ENCODE results near the gene HYCC1.
A peak's percentile ranks its signal among the peaks of the same experiment; 100 is the strongest.

The HYCC1 gene

DNA sequence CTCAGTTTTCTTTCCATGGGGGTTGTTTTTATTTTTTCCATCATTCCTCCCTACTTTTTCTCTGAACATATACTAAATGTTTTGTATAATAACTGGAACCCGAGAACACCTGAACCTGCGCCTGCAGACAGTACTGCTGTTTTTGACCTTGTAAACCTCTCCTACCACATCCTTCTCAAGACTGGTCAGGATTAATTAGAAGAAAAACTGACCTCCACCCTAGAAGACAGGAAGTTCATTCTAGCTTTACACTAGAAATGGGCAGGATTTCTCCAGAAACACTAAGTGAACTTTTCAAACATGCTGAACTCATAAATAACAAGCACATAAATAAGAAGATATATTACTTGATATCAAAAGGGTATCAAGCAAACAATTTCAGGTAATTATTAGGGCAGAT, 751 bp upstream of the HYCC1 start:
- no peaks in the 10 kb centered on the region for H3K4me1 ChIP-seq (ENCODE audit: insufficient read depth, insufficient read length)
- H3K9me3 ChIP-seq (ENCODE audit: insufficient read depth, low read length): no peaks in the 10 kb centered on the region
- H3K9ac ChIP-seq (ENCODE audit: insufficient read length, low read depth): no peak overlapping the region
- DNase-seq (ENCODE audit: low read depth, low spot score): no peak
- H3K4me3 ChIP-seq (ENCODE audit: insufficient read length, low read depth): no peak overlapping the region
- TF ChIP-seq YY1 (IDR thresholded peaks at IDR 0.05; ENCODE audit: insufficient read depth, insufficient read length) (no peak), ZNF274 (IDR thresholded peaks at IDR 0.05; ENCODE audit: low read depth, low read length) (no peak), SUZ12 (IDR thresholded peaks at IDR 0.05; ENCODE audit: extremely low read depth, insufficient read depth, insufficient read length) (no peak)
- no peaks in the 10 kb centered on the region for H3K36me3 ChIP-seq (ENCODE audit: insufficient read depth, insufficient read length, low read length)
- no peaks in the 10 kb centered on the region for H3K27me3 ChIP-seq (ENCODE audit: insufficient read depth, insufficient read length)

DNA sequence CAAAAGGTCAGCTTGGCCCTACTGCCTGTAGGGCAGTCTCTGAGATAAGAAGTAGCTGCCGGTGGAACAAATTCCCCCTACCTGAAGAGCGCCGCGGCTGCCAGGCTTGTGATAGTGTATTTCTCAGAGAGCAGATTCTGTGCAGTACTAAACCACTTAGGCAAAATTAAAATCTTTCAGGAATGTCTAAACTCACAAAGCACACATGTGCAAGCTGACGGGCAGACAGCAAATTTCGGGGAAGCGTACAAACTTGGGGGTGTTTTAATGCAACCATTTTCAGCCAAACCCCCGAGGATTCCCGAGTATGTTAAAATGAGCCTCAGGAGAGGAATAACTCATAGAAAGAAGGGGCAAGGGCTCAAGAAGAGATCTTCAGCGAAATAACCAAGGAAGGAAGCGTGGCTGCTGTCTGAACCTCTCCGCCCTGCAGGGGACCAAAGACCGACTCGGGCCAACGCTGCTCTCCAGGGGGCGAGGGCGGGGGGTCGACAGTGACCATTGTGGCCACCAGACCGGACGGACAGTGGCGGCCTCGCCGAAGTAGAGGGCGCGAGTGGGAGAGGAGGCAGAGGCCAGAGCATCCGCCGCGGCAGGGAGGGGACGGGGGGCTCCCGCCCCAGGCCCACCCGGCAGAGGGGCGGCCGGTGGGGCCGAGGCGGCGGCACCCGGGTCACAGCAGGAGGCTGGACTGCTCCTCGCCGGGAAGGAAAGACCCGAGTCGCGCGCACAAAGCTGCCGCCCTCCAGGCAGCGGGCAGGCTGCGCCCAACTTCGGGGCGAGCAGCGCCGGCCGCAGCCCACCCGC, 819 bp downstream of the HYCC1 start:
- peak overlapping the region; percentile 87 for H3K9ac ChIP-seq (ENCODE audit: insufficient read length, low read depth)
- H3K36me3 ChIP-seq (ENCODE audit: insufficient read depth, insufficient read length, low read length): no peaks in the 10 kb centered on the region
- H3K9me3 ChIP-seq (ENCODE audit: insufficient read depth, low read length): no peaks in the 10 kb centered on the region
- peak overlapping the region; percentile 88 for H3K4me3 ChIP-seq (ENCODE audit: insufficient read length, low read depth)
- TF ChIP-seq YY1 (IDR thresholded peaks at IDR 0.05; ENCODE audit: insufficient read depth, insufficient read length) (no peak), SUZ12 (IDR thresholded peaks at IDR 0.05; ENCODE audit: extremely low read depth, insufficient read depth, insufficient read length) (no peak), ZNF274 (IDR thresholded peaks at IDR 0.05; ENCODE audit: low read depth, low read length) (no peak)
- no peaks in the 10 kb centered on the region for H3K4me1 ChIP-seq (ENCODE audit: insufficient read depth, insufficient read length)
- H3K27me3 ChIP-seq (ENCODE audit: insufficient read depth, insufficient read length): no peaks in the 10 kb centered on the region
- DNase-seq (ENCODE audit: low read depth, low spot score): no peak

DNA sequence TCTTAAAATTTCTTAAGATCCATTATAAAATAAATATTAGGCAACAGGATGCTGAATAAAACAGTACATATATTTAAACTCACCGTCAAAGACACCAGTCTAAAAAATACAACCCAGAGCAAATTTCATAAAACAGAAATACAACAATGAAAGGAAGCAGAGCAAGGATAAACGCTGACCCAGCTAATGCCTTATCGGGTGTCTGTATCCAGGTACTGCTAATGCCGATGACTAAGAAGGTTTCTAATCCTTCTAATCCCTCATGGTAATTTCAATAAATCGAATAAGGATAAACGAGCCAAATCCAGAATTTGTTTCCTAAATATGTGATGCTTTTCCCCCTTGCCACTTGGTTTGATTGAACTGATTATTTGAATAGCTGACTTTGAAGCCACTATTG, 1.7 kb downstream of the HYCC1 start:
- Histone ChIP-seq H3K4me1 (ENCODE audit: insufficient read depth, insufficient read length) (no peaks in the 10 kb centered on the region), H3K27me3 (ENCODE audit: insufficient read depth, insufficient read length) (no peaks in the 10 kb centered on the region), H3K4me3 (ENCODE audit: insufficient read length, low read depth) (peak overlapping the region; percentile 88), H3K9me3 (ENCODE audit: insufficient read depth, low read length) (no peaks in the 10 kb centered on the region), H3K9ac (ENCODE audit: insufficient read length, low read depth) (no peak overlapping the region), H3K36me3 (ENCODE audit: insufficient read depth, insufficient read length, low read length) (no peaks in the 10 kb centered on the region)
- no peak for DNase-seq (ENCODE audit: low read depth, low spot score)
- TF ChIP-seq ZNF274 (IDR thresholded peaks at IDR 0.05; ENCODE audit: low read depth, low read length) (no peak), SUZ12 (IDR thresholded peaks at IDR 0.05; ENCODE audit: extremely low read depth, insufficient read depth, insufficient read length) (no peak), YY1 (IDR thresholded peaks at IDR 0.05; ENCODE audit: insufficient read depth, insufficient read length) (no peak)

DNA sequence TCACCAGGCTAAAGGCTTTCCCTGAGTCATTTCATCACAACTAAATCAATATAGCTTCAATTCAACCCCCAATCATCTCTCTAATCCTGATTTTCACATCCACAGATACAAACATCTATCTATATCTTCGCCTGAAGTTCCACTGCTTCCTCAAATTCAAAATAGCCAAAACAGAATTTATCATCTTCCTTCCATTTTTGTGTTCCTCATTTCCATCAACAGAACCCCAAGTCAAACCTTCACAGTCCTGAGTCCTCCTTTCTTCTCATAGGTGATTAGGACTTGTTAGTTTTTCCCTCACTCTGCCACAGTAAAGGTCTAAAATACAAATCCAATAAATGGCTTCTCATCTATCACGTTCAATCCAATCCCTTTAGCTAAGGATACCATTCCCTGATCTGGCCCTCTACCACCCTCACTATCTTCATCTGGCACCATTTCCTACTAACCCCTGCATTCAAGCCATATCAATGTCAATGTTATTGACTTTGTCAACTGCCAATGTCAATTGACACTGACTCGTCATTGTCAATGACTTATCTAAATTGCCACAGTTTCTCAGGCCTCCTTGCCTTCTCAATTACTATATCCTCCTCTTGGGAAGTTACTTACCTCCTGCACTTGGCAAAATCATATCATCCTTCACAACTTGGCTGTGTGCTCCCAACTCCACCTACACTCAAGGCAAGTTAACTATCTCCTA, 2.6 kb downstream of the HYCC1 start:
- DNase-seq (ENCODE audit: low read depth, low spot score): no peak
- TF ChIP-seq YY1 (IDR thresholded peaks at IDR 0.05; ENCODE audit: insufficient read depth, insufficient read length): no peak
- TF ChIP-seq ZNF274 (IDR thresholded peaks at IDR 0.05; ENCODE audit: low read depth, low read length): no peak
- no peak for TF ChIP-seq SUZ12 (IDR thresholded peaks at IDR 0.05; ENCODE audit: extremely low read depth, insufficient read depth, insufficient read length)
- H3K4me3 ChIP-seq (ENCODE audit: insufficient read length, low read depth): no peak overlapping the region
- no peaks in the 10 kb centered on the region for H3K36me3 ChIP-seq (ENCODE audit: insufficient read depth, insufficient read length, low read length)
- no peaks in the 10 kb centered on the region for H3K4me1 ChIP-seq (ENCODE audit: insufficient read depth, insufficient read length)
- H3K27me3 ChIP-seq (ENCODE audit: insufficient read depth, insufficient read length): no peaks in the 10 kb centered on the region
- H3K9ac ChIP-seq (ENCODE audit: insufficient read length, low read depth): no peak overlapping the region
- no peaks in the 10 kb centered on the region for H3K9me3 ChIP-seq (ENCODE audit: insufficient read depth, low read length)

DNA sequence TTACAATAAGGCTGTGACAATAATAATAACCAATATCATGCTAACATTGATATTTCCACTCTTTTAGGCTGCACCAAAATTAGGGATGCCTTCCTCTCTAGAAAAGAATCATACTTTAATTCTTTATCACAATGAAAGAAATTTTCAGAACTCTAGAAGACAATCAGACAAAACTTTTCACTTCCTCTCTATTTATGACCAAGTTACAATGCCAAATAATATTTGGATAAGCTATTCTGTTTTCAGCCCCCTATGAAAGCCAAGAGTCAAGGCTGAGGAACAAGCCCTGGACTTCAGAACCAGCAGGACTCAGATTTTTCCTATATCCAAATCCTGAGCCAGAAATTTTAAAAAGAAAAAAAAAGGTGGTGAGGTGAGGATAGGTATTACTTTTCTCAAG, 4.6 kb downstream of the HYCC1 start:
- no peak overlapping the region for H3K4me3 ChIP-seq (ENCODE audit: insufficient read length, low read depth)
- no peak for TF ChIP-seq ZNF274 (IDR thresholded peaks at IDR 0.05; ENCODE audit: low read depth, low read length)
- TF ChIP-seq SUZ12 (IDR thresholded peaks at IDR 0.05; ENCODE audit: extremely low read depth, insufficient read depth, insufficient read length): no peak
- no peak for TF ChIP-seq YY1 (IDR thresholded peaks at IDR 0.05; ENCODE audit: insufficient read depth, insufficient read length)
- no peaks in the 10 kb centered on the region for H3K27me3 ChIP-seq (ENCODE audit: insufficient read depth, insufficient read length)
- H3K36me3 ChIP-seq (ENCODE audit: insufficient read depth, insufficient read length, low read length): no peaks in the 10 kb centered on the region
- H3K9ac ChIP-seq (ENCODE audit: insufficient read length, low read depth): no peak overlapping the region
- no peak for DNase-seq (ENCODE audit: low read depth, low spot score)
- H3K9me3 ChIP-seq (ENCODE audit: insufficient read depth, low read length): no peaks in the 10 kb centered on the region
- no peaks in the 10 kb centered on the region for H3K4me1 ChIP-seq (ENCODE audit: insufficient read depth, insufficient read length)

DNA sequence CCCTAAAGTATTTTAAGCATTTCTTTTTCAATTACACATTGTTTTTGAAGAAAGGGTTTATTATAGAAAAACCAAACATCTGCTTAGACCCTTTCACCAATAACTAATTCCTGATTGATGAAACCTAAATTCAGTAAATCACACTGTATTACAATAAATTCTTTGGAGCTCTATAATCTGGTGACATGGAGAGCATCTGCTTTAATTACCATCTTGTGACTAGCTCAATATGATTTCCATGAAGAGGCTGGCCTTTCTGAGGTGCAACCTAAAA, 9.7 kb downstream of the HYCC1 start:
- no peaks in the 10 kb centered on the region for H3K9me3 ChIP-seq (ENCODE audit: insufficient read depth, low read length)
- no peak for DNase-seq (ENCODE audit: low read depth, low spot score)
- H3K4me3 ChIP-seq (ENCODE audit: insufficient read length, low read depth): no peak overlapping the region
- H3K27me3 ChIP-seq (ENCODE audit: insufficient read depth, insufficient read length): no peaks in the 10 kb centered on the region
- no peaks in the 10 kb centered on the region for H3K36me3 ChIP-seq (ENCODE audit: insufficient read depth, insufficient read length, low read length)
- H3K4me1 ChIP-seq (ENCODE audit: insufficient read depth, insufficient read length): no peaks in the 10 kb centered on the region
- TF ChIP-seq SUZ12 (IDR thresholded peaks at IDR 0.05; ENCODE audit: extremely low read depth, insufficient read depth, insufficient read length): no peak
- no peak for TF ChIP-seq ZNF274 (IDR thresholded peaks at IDR 0.05; ENCODE audit: low read depth, low read length)
- no peak for TF ChIP-seq YY1 (IDR thresholded peaks at IDR 0.05; ENCODE audit: insufficient read depth, insufficient read length)
- no peak overlapping the region for H3K9ac ChIP-seq (ENCODE audit: insufficient read length, low read depth)

DNA sequence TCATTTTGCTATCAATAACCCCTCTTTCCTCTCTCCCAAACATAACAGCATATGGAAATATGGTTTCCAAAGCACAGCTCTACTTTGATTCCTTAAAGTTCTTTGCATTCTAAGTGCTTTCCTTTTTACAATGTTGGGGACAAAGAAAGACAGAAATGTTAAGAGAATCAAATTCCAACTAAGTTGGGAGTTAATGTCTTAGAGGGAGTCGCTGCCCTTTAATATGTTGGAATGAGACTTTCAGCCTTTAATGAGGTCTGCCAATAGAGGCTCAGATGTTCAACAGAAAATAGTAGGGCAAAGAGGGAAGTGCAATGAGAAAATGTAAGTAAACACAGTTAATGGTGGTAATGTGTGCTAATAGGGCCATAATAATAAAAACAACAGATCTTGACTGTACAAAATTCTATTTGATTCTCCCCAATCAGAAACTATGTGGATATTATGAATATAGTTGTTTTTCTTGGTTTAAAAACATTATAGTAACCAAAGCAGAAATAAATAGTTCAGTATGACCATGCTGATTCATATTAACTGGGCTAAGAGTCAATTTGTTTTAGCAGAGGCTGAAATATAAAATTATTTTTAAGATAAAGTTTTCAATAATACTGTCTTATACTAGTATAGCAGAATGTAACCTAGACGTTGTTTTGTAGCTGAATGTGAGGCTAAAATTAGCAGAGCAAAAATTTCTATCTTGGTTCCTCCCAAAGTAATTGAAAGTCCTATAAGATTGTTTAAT, 10.3 kb downstream of the HYCC1 start:
- no peaks in the 10 kb centered on the region for H3K36me3 ChIP-seq (ENCODE audit: insufficient read depth, insufficient read length, low read length)
- no peak overlapping the region for H3K4me3 ChIP-seq (ENCODE audit: insufficient read length, low read depth)
- no peak overlapping the region for H3K9ac ChIP-seq (ENCODE audit: insufficient read length, low read depth)
- H3K9me3 ChIP-seq (ENCODE audit: insufficient read depth, low read length): no peaks in the 10 kb centered on the region
- DNase-seq (ENCODE audit: low read depth, low spot score): no peak
- no peaks in the 10 kb centered on the region for H3K27me3 ChIP-seq (ENCODE audit: insufficient read depth, insufficient read length)
- no peak for TF ChIP-seq SUZ12 (IDR thresholded peaks at IDR 0.05; ENCODE audit: extremely low read depth, insufficient read depth, insufficient read length)
- TF ChIP-seq ZNF274 (IDR thresholded peaks at IDR 0.05; ENCODE audit: low read depth, low read length): no peak
- TF ChIP-seq YY1 (IDR thresholded peaks at IDR 0.05; ENCODE audit: insufficient read depth, insufficient read length): no peak
- no peaks in the 10 kb centered on the region for H3K4me1 ChIP-seq (ENCODE audit: insufficient read depth, insufficient read length)
